GM18858 (cell line): ENCODE measurements around the gene DNAJC5.
"Not testable (repeated sequence)": the region's sequence is repeated elsewhere in the genome, so short reads cannot be mapped to it uniquely, and the experiment has no call there.

Source experiments
- ATAC-seq: cut with Tn5 transposase; IDR thresholded peaks from one replicate; pipeline ENCODE4 v1.9.1; 2021; ENCODE audit not compliant: unreplicated experiment

Gene DNAJC5

DNA sequence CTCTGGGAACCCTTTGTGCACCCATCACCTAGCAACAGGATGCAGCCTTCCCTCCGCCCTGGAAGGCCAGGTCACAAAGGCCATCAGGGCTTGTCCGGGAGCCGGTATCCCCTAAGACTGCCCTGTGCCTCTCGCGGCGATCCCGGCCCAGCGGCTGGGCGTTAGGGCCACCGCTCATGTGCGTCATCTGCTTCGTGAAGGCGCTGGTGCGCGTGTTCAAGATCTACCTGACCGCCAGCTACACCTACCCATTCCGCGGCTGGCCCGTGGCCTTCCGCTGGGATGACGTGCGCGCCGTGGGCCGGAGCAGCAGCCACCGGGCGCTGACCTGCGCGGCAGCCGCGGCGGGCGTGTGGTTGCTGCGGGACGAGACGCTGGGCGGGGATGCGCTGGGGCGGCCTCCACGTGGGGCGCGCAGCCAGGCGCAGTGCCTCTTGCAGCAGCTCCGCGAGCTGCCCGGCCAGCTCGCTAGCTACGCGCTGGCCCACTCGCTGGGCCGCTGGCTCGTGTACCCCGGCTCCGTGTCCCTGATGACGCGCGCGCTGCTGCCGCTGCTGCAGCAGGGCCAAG is 33.5 kb upstream of the DNAJC5 start, which contains the start of gene ABHD16B:
ABHD16B (plus strand) TSS at position 134 of the 570 bp plus-strand sequence; CDS start at position 177, 43 bp downstream.
- no peak for ATAC-seq

DNA sequence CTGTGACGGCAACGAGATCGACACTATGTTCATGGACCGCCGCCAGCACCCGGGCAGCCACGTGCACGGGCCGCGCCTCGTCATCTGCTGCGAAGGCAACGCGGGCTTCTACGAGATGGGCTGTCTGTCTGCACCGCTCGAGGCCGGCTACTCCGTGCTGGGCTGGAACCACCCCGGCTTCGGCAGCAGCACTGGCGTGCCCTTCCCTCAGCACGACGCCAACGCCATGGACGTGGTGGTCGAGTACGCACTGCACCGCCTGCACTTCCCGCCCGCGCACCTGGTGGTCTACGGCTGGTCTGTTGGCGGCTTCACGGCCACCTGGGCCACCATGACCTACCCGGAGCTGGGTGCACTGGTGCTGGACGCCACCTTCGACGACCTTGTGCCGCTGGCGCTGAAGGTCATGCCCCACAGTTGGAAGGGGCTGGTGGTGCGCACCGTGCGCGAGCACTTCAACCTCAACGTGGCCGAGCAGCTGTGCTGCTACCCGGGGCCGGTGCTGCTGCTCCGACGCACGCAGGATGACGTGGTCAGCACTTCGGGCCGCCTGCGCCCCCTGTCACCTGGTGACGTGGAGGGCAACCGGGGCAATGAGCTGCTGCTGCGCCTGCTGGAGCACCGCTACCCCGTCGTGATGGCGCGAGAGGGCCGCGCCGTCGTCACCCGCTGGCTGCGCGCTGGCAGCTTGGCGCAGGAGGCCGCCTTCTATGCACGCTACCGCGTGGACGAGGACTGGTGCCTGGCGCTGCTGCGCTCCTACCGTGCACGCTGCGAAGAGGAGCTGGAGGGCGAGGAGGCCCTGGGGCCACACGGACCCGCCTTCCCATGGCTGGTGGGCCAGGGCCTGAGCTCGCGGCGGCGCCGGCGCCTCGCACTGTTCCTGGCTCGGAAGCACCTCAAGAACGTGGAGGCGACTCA is 32.7 kb upstream of the DNAJC5 start:
- ATAC-seq: no peak

DNA sequence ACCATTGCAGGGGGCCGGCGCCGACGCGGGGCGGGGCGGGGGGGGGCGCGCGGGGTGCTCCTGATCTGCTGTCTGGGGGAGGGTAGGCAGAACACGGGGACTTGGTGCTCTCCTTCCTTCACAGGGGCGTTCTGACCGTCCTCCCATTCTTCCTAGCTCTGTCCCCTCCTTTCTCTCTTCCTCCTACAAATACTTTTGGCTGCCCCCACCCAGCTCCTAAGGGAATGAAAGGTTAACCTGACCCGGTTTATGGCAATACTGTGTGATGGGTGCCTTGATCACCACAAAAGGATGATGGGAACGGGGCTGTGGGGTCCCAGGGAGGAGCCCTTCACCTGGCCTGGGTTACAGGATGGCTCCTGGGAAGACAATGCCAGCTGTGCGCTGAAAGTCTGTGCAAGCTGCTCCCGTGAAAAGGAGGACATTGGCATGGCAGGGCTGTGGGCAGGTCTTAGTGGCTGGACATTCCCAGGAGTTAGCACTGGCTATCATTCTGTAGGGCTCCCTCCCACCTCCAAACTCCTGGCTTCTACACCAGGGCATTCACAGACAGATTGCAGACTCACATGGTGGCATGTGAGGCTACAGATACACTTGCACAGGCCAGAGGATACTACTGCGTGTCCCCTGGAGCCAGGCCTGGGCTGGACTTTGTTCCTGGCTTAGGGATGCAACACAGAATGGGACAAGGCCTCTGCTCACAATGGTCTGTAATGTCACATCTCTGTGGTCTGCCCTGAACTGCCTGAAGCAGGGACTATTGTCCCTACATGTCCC is 31.7 kb upstream of the DNAJC5 start:
- ATAC-seq: no peak

DNA sequence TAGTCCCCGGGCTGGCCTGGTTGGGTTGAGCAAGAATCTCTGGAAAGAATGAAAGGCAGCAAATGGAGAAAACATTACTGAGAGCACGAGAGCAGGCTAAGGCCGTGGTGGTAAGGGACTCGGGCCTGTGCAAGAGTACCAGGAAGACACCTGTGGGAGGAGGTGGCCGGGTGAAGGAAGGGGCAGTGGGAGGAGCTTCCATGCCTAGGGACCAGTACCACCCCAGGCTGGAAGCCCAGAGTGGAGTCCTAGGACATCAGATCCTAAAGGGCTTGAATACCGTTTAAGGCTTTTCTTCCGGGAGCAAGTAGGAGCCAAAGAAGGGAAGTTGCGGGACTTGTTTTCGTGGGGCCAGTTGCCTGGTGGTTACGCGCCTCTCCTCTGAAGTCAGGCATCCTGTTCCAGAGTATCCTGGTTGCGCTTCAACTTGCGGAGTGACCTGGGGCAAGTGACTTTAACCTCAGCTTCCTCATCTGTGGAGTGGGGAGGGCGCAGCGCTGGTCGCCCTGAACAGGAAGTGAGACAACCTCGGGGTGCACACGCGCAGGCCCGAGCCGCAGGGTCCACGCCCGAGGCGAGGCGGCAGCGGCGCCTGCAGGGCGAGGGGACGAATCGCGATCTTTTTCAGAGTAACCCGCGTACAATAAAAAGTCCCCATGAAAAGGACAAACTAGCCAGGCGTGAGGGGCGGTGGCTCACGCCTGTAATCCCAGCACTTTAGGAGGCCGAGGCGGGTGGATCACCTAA is 31.0 kb upstream of the DNAJC5 start:
- ATAC-seq: peak; percentile 56

DNA sequence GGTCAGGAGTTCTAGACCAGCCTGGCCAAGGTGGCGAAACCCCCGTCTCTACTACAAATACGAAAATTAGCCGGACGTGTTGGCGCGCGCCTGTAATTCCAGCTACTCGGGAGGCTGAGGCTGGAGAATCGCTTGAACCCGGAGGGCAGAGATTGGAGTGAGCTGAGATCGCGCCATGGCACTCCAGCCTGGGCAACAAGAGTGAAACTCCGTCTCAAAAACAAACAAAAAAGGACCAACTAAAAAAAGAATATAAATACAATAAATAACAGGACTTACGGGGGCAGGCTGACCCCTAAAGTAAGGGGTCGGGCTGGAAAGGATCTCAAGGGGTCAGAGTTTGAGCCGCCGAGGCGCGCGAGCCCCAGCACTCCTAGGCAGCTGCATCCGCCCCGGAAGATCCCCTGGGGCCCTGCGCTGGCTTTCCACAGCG is 30.4 kb upstream of the DNAJC5 start:
- ATAC-seq: no peak

DNA sequence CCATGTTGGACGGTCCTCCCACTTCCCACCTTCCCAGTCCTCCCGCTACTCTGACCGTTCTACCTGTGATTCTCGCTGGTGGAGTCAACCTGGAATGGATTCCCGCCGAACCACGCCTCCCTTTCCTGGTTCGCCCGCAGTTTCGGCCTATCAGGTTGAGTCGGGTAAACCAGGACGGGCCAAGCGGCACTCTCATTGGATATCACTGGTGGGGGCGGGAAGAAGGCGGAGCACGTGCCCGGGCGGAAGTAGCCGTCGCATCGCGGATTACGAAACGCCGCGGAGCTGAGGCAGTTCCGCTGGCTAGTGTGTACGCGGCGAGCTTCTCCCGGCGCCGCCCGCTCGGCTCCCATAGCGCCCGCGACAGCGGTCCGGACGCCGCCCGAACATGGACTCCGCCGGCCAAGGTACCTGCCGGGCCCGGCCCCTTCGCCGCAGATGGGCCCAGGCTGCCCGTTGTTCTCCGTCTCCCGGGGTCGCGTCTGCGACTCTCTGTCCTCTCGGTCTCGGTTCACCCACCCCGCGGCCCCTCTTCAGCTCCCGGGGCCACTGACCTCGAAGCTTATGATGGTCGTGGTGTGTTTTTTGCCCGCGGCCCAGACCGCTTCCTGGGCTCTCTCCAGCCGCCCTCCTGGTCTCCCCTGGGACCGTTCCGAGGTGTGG is 29.8 kb upstream of the DNAJC5 start, which contains the start of gene TPD52L2:
TPD52L2 (plus strand) TSS at position 293 of the 663 bp plus-strand sequence; CDS start at position 389, 96 bp downstream.
- ATAC-seq: peak; percentile 57

DNA sequence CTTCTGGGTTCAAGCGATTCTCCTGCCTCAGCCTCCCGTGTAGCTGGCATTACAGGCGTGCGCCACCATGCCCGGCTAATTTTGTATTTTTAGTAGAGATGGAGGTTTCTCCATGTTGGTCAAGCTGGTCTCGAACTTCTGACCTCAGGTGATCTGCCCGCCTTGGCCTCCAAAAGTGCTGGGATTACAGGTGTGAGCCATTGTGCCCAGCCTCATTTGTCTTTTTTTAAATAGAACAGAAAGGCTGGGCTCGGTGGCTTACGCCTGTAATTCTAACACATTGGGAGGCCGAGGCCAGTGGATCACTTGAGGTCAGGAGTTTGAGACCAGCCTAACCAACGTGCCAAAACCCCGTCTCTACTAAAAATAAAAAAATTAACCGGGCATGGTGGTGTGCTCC is 27.9 kb upstream of the DNAJC5 start:
- not testable (repeated sequence) for ATAC-seq

DNA sequence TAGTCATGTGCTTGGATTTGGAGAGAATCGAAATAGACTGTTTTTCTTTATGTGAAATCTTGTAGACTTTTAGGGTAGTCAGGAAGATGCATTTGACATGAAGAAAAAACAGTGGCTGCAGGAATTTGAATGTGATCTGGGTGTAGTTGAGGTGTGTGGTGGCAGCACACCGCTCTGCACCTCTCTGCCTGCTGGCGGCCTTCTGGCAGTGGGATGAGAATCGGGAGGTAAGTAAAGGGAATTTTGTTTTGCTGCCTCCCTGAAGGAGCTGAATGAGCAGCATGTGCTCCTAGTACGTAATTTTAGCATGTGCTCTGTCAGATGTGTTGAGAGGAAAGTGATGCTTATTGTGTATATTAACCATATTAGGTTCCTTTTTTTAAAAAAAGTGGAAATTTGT is 26.7 kb upstream of the DNAJC5 start:
- ATAC-seq: no peak

DNA sequence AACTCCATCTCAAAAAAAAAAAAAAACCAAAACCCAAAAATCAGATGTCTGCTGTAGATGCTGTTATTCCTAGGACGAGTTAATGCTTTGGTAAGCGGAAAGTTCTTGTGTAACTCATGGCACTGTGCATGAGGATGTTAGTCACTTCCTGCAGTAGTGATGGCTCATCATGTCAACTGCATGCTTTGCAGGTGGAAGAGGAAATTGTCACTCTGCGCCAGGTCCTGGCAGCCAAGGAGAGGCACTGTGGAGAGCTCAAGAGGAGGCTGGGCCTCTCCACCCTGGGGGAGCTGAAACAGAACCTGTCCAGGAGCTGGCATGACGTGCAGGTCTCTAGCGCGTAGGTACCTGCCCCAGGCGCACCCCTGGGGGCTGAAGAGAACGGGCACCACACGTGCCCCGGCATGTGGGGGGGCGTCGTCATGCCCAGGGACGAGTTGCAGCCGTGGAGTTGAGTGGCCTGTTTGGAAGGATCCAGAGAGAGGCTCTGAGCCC is 21.4 kb upstream of the DNAJC5 start:
- ATAC-seq: no peak

DNA sequence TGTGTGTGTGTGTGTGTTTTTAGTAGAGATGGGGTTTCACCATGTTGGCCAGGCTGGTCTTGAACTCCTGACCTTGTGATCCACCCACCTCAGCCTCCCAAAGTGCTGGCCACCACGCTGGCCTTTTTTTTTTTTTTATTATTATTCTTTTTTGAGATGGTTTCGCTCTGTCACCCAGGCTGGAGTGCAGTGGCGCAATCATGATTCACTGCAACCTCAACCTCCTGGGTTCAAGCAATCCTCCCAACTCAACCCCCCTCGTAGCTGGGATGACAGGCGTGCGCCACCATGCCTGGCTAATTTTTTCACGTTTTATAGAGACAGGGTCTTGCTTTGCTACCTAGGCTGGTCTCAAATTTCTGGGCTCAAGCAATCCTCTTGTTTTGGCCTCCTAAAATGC is 20.7 kb upstream of the DNAJC5 start:
- ATAC-seq: not testable (repeated sequence)

DNA sequence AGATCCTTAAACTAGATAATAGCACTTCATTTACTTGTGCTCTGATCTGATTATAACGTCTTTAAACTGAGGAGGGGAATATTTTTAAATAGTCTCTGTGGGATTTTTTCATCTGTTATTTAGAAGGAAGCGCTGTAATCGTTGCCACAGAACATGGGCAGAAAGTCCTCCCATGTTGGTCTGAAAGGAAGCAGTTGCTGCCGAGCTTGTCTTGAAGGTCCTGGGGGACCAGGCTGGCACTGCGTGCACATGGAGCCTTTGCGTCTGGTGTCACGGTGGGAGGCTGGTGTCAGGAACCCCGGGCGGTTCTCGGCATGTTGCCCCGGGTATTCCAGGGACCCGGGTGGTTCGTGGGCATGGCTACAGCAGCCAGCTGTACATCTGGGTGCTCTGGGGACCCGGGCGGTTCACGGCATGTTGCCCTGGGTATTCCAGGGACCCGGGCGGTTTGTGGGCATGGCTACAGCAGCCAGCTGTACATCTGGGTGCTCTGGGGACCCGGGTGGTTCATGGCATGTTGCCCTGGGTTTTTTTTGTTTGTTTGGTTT is 18.4 kb upstream of the DNAJC5 start:
- ATAC-seq: no peak

DNA sequence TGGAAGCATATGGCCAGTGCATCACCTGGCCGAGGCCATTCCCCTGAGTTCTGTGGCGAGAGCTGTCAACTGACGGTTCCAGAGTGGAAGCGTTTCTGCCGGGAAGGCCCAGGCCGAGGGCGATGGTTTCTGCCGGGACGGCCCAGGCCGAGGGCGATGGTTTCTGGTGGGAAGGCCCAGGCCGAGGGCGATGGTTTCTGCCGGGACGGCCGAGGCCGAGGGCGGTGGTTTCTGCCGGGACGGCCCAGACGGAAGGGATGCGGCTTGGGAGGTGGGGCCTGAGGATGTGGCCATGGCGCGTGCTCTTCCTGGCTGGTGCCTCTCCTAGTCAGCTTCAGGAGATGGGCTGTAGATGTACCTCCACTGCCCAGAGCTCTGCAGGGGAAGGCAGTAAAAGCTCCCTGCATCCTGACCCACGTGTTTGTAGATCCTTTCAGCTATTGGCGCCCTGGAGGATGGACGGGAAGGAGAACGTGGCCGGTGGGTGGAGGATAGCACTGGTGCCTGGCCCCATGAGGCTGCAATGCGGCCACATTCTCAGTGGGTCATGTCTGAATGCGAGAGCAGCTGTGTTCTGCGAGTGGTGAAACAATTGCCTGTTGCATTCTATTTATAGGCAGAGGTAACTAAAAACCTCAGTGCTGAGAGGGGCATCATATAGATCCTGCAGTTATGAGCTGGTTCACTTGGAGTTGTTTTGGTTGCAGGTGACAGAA is 17.0 kb upstream of the DNAJC5 start:
- no peak for ATAC-seq

DNA sequence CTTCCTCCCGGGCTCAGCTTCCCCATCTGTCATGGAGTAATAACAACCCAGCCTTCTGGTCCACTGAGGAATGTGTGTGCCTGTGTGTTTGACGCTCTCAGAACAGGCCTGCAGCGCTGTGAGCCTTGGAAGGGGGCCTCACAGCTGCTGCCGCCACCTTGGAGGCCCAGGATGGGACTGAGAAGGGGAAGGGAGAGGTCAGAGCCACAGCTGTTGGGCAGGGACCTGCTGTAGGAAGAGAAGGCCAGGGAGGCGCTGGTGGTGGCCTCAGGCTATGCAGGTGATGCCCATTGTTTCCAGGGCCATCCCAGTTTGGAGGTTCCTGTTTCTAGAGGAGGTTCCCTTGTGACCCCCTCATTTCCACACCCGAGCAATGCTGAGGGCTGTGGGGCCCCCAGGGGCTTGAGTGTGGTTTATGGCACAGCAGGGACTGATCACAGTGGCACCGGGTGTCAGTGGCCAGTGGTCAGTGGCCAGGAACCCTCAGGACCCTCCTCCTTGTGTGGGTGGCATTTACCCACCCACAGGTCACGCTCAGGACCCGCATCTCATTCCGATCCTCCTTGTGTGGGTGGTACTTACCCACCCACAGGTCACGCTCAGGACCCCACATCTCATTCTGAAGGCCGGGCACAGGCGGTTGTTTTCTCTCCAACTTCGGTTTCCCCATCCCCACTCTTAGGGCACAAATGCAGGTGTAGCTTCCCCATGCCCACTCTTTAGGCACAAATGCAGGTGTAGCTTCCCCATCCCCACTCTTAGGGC is 15.8 kb upstream of the DNAJC5 start:
- ATAC-seq: no peak

DNA sequence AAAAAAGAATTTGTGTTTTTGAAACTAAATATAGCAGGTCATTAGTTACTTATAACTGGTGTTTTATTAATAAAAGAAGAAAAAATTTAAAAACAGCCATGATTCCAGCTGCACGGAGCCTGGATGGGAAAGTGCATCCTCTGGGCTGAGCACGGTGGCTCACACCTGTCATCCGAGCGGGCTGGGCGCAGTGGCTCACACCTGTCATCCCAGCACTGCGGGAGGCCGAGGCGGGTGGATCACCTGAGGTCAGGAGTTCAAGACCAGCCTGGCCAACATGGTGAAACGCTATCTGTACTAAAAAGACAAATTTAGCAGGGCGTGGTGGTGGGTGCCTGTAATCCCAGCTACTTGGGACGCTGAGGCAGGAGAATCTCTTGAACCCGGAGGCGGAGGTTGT is 14.0 kb upstream of the DNAJC5 start:
- ATAC-seq: not testable (repeated sequence)

DNA sequence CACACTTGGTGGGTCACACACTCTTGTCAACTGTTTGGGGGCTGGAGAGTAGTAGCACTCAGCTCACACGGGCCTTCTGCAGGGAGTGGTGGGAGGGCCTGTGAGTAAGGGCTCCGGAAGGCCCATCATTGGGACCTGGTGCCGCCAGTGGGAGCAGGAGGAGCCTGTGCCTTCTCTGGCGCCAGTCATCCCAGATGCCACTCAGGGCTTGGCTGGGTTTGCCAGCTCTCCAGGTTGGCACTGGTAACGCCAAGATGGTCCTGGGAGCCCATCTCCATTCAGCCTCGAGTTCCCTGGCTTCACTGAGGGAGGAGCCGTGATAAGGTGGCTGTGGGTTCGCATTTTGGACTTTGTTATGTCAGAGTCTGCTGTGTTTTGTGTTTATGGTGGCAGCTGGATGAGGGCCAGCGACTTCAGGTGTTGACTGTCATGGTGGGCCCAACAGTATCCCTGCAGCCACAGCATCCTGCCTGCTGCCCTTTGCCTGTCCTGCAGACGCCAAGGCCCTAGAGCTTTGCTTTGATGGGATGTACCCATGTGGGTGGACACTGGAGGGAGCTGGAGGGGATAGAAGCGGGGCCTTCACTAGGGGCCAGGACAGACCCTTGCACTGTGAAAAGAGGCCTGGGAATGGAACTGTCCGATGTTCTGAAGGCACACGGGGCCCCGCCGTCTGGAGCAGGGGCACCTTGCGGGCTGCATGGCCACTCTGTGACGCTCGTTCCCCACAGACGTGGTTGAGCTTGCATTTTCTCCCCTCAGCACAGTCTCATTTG is 13.3 kb upstream of the DNAJC5 start:
- no peak for ATAC-seq

DNA sequence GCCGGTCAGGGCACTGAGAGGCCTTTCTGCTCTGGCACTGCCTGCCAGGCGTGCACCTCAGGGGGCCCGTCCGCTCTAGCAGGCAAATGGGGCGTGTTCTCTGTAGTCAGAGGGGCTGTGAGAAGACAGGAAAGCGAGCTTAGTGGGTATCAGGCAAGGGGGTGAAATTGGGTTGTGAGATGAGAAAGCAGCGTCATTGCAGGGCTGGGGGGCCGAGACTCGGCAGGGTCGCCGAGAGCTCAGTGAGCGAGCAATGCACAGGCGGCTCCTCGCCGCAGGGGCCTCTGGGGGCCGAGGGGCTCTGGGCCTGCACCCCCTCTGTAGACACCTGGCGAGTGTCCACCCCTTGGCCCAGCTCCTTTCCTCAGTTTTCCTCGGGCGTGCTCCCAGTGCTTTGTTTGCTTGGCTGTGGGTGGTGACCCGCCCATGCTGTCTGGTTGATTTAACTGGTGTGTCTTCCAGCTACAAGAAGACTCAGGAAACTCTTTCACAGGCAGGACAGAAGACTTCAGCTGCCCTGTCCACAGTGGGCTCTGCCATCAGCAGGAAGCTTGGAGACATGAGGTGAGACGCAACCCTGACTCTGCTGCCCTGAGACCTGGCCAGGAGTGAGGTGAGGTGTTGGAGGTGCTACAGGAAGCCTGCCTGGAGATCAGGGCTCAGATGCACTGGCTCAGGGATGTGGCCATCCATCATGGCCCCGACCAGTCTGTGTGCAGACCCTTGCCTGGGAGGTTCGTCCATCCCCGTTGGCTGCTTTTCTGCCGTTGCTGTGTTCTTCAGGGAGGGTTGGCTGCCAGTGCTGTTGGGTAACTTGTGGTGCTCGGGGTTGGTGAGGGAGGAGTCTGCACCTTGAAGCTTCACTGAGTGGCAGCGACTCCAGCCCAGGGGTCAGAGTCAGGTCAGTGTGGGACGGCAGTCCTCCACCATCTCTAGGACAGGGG is 12.4 kb upstream of the DNAJC5 start:
- ATAC-seq: no peak
